ENCODE data around the gene SEMA4G.
A peak's percentile ranks its signal among the peaks of the same experiment; 100 is the strongest.

Gene SEMA4G

GRCh38 chr10:100988166-100988565 is 18.9 kb downstream of the SEMA4G start:
- no peak for DNase-seq (ENCODE audit: low spot score)

- no peak for DNase-seq (ENCODE audit: low spot score)
Measured at GRCh38 chr10:100989088-100989487, 19.8 kb downstream of the SEMA4G start.

GRCh38 chr10:100993986-100994708 is 24.8 kb downstream of the SEMA4G start:
- DNase-seq (ENCODE audit: low spot score): no peak

GRCh38 chr10:100995181-100995580 is 25.9 kb downstream of the SEMA4G start:
- no peak for DNase-seq (ENCODE audit: low spot score)

GRCh38 chr10:100996678-100997359 is 27.5 kb downstream of the SEMA4G start:
- DNase-seq (ENCODE audit: low spot score): no peak

GRCh38 chr10:100997360-100998182 is 28.3 kb downstream of the SEMA4G start:
- DNase-seq (ENCODE audit: low spot score): peak; percentile 64

- DNase-seq (ENCODE audit: low spot score): peak; percentile 47
Measured at GRCh38 chr10:100998183-100998990, 29.1 kb downstream of the SEMA4G start.

- DNase-seq (ENCODE audit: low spot score): peak; percentile 72
Measured at GRCh38 chr10:100998991-100999741, 29.9 kb downstream of the SEMA4G start.

- DNase-seq (ENCODE audit: low spot score): no peak
Measured at GRCh38 chr10:100999742-101000126, 30.4 kb downstream of the SEMA4G start, which contains the start of gene LZTS2. TSS of gene LZTS2 (plus strand) at chr10:100999808. CDS start at chr10:101002539, 2,731 bp downstream.

- no peak for DNase-seq (ENCODE audit: low spot score)
Measured at GRCh38 chr10:101000127-101000914, 31.0 kb downstream of the SEMA4G start.

GRCh38 chr10:101000915-101001658 is 31.8 kb downstream of the SEMA4G start:
- DNase-seq (ENCODE audit: low spot score): no peak

- no peak for DNase-seq (ENCODE audit: low spot score)
Measured at GRCh38 chr10:101001659-101002035, 32.3 kb downstream of the SEMA4G start.

GRCh38 chr10:101002456-101002855 is 33.2 kb downstream of the SEMA4G start:
- no peak for DNase-seq (ENCODE audit: low spot score)

- no peak for DNase-seq (ENCODE audit: low spot score)
Measured at GRCh38 chr10:101003639-101004206, 34.4 kb downstream of the SEMA4G start.

GRCh38 chr10:101005361-101005760 is 36.1 kb downstream of the SEMA4G start:
- no peak for DNase-seq (ENCODE audit: low spot score)

GRCh38 chr10:101005869-101006567 is 36.7 kb downstream of the SEMA4G start:
- DNase-seq (ENCODE audit: low spot score): no peak

- DNase-seq (ENCODE audit: low spot score): no peak
Measured at GRCh38 chr10:101006593-101007098, 37.3 kb downstream of the SEMA4G start.

GRCh38 chr10:101007099-101007711 is 37.9 kb downstream of the SEMA4G start:
- DNase-seq (ENCODE audit: low spot score): no peak

Data from CD4-positive, alpha-beta T cell treated with Interleukin-15 for 4 hours (primary cell).